ENCODE data around the gene ZNF385B.

GRCh38 chr2:179749210-179749609 lies 112.2 kb downstream of the ZNF385B start:
- no peak for TF ChIP-seq CTCF (IDR thresholded peaks at IDR 0.05)
- no peak for TF ChIP-seq POLR2A (IDR thresholded peaks at IDR 0.05)
- no peak for TF ChIP-seq EP300 (IDR thresholded peaks at IDR 0.05)

Measured in ovary (tissue), 3 donors.